ENCODE data around the gene PLA2G4C. TPM values are rescaled to one million over a fixed set of nuclear protein-coding genes. Genes with fewer than 3 reads are reported as not detected.

PLA2G4C gene
- total RNA-seq, 2 experiments from 2014 or later = 0.65 to 0.72 TPM

GRCh38 chr19:48025480-48025879 lies 85.1 kb downstream of the PLA2G4C start:
- POLR2A ChIA-PET = no interaction called here
- H3K4me1 Mint-ChIP-seq = no peaks in the 10 kb centered on the region

GRCh38 chr19:48023518-48023917 lies 87.1 kb downstream of the PLA2G4C start:
- Mint-ChIP-seq H3K4me3 (no peak overlapping the region), H3K27me3 (peaks cover 8% of the 10 kb centered on the region)

More at GRCh38 chr19:48025480-48025879, 85.1 kb downstream of the PLA2G4C start:
- no peak overlapping the region for H3K4me3 Mint-ChIP-seq
- H3K27me3 Mint-ChIP-seq = peaks cover 8% of the 10 kb centered on the region
- H3K27ac Mint-ChIP-seq = no peak overlapping the region
- H3K9me3 Mint-ChIP-seq = no peaks in the 10 kb centered on the region
- H3K36me3 Mint-ChIP-seq = no peaks in the 10 kb centered on the region
- no peak for DNase-seq
- no peak for ATAC-seq (ENCODE audit: low read depth)

DNA sequence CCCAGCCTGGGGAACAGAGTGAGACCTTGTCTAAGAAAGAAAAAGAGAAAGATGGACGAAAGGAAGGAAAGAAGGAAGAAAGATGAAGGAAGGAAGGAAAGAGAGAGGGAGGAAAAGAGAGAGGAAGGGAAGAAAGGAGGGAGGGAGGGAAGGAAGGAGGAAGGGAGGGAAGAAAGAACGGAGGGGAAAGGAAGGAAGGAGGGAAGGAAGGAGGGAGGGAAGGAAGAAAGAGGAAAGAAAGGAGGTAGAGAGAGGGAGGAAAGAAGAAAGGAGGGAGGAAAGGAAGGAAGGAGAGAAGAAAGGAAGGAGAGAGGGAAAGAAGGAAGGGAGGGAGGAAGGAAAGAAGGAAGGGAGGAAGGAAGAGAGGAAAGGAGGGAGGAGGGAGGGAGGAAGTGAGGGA lies 87.6 kb downstream of the PLA2G4C start:
- H3K36me3 Mint-ChIP-seq = no peaks in the 10 kb centered on the region
- no peak for ATAC-seq (ENCODE audit: low read depth)
- DNase-seq = no peak
- H3K27ac Mint-ChIP-seq = no peak overlapping the region
- no peaks in the 10 kb centered on the region for H3K9me3 Mint-ChIP-seq
- no peak overlapping the region for H3K4me3 Mint-ChIP-seq
- POLR2A ChIA-PET = no interaction called here
- H3K27me3 Mint-ChIP-seq = peaks cover 8% of the 10 kb centered on the region
- H3K4me1 Mint-ChIP-seq = no peaks in the 10 kb centered on the region

More at GRCh38 chr19:48023518-48023917, 87.1 kb downstream of the PLA2G4C start:
- DNase-seq = no peak
- Mint-ChIP-seq H3K27ac (no peak overlapping the region), H3K9me3 (no peaks in the 10 kb centered on the region), H3K4me1 (no peaks in the 10 kb centered on the region), H3K36me3 (no peaks in the 10 kb centered on the region)
- POLR2A ChIA-PET = no interaction called here
- no peak for ATAC-seq (ENCODE audit: low read depth)

DNA sequence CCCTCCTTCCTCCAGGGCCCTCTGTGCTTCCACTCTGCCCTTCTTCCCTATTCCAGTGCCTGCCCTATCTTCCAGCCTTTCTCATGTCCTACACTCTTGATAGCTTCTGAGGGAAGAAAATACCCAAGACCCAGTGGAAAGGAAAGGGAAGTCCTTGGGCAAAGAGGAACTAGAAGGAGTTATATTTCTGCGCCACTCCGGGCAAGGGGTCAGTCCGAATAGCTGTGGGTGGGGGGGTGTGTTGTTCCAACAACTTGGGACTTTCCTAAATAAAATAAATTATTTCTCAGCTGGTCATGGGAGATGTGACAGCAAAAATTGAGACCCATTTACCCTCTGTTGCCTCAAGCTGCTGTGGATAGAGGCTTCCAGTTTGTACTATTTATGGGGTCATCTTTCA lies 89.9 kb downstream of the PLA2G4C start:
- POLR2A ChIA-PET = no interaction called here
- peaks cover 5% of the 10 kb centered on the region for H3K27me3 Mint-ChIP-seq
- H3K4me1 Mint-ChIP-seq = no peaks in the 10 kb centered on the region
- DNase-seq (no peak), ATAC-seq (ENCODE audit: low read depth) (no peak)
- H3K4me3 Mint-ChIP-seq = no peak overlapping the region
- H3K36me3 Mint-ChIP-seq = no peaks in the 10 kb centered on the region
- no peak overlapping the region for H3K27ac Mint-ChIP-seq
- H3K9me3 Mint-ChIP-seq = no peaks in the 10 kb centered on the region

- no peaks in the 10 kb centered on the region for H3K27me3 Mint-ChIP-seq
- no peaks in the 10 kb centered on the region for H3K9me3 Mint-ChIP-seq
Observed at GRCh38 chr19:48010932-48011758, 99.5 kb downstream of the PLA2G4C start.

GRCh38 chr19:48006762-48007161 lies 103.9 kb downstream of the PLA2G4C start:
- Mint-ChIP-seq H3K9me3 (no peaks in the 10 kb centered on the region), H3K4me3 (no peak overlapping the region), H3K36me3 (no peaks in the 10 kb centered on the region), H3K4me1 (no peaks in the 10 kb centered on the region), H3K27ac (no peak overlapping the region), H3K27me3 (no peaks in the 10 kb centered on the region)
- no peak for ATAC-seq (ENCODE audit: low read depth)
- POLR2A ChIA-PET = no interaction called here
- no peak for DNase-seq

More at GRCh38 chr19:48010932-48011758, 99.5 kb downstream of the PLA2G4C start:
- ATAC-seq (ENCODE audit: low read depth) (no peak), DNase-seq (no peak)
- no peaks in the 10 kb centered on the region for H3K4me1 Mint-ChIP-seq
- H3K27ac Mint-ChIP-seq = no peak overlapping the region
- POLR2A ChIA-PET = no interaction called here
- no peaks in the 10 kb centered on the region for H3K36me3 Mint-ChIP-seq
- no peak overlapping the region for H3K4me3 Mint-ChIP-seq

- no peaks in the 10 kb centered on the region for H3K4me1 Mint-ChIP-seq
- no peak overlapping the region for H3K27ac Mint-ChIP-seq
- H3K36me3 Mint-ChIP-seq = no peaks in the 10 kb centered on the region
- no peaks in the 10 kb centered on the region for H3K27me3 Mint-ChIP-seq
- no peak for DNase-seq
- POLR2A ChIA-PET = no interaction called here
- no peaks in the 10 kb centered on the region for H3K9me3 Mint-ChIP-seq
- H3K4me3 Mint-ChIP-seq = no peak overlapping the region
- ATAC-seq (ENCODE audit: low read depth) = no peak
Observed at GRCh38 chr19:48004236-48004635, 106.4 kb downstream of the PLA2G4C start.

DNA sequence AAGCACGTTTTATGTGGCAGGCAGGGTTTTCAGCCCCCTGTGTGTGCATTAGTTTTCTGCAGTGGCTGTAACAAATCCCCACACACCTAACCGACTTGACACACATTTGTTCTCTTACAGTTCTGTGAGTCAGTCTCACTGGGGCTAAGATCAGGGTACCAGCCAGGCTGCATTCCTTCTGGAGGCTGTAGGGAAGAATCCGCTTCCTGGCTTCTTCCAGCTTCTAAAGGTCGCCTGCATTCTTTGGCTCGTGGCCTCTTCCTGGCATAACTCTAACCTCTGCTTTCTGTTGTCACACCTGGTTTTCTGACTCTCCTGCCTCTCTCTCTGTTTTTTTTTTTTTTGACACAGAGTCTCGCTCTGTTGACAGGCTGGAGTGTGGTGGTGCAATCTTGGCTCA lies 109.8 kb downstream of the PLA2G4C start:
- no peaks in the 10 kb centered on the region for H3K4me1 Mint-ChIP-seq
- H3K9me3 Mint-ChIP-seq = no peaks in the 10 kb centered on the region
- peaks cover 4% of the 10 kb centered on the region for H3K27me3 Mint-ChIP-seq
- no peak overlapping the region for H3K27ac Mint-ChIP-seq
- POLR2A ChIA-PET = interaction anchor here (0.7 kb wide), 1 partner anchor 111 kb away, joined by 7 read pairs; no protein-coding TSS in a partner anchor
- H3K4me3 Mint-ChIP-seq = no peak overlapping the region
- no peak for ATAC-seq (ENCODE audit: low read depth)
- no peaks in the 10 kb centered on the region for H3K36me3 Mint-ChIP-seq
- no peak for DNase-seq

- no peak for ATAC-seq (ENCODE audit: low read depth)
- POLR2A ChIA-PET = no interaction called here
- no peak overlapping the region for H3K27ac Mint-ChIP-seq
- peaks cover 4% of the 10 kb centered on the region for H3K27me3 Mint-ChIP-seq
- no peaks in the 10 kb centered on the region for H3K9me3 Mint-ChIP-seq
- DNase-seq = no peak
- no peaks in the 10 kb centered on the region for H3K4me1 Mint-ChIP-seq
- no peaks in the 10 kb centered on the region for H3K36me3 Mint-ChIP-seq
- H3K4me3 Mint-ChIP-seq = no peak overlapping the region
Observed at GRCh38 chr19:47998800-47999199, 111.8 kb downstream of the PLA2G4C start.

Other genes starting within 250 kb of the PLA2G4C start
- not detected for gene SULT2A1, start 224.5 kb downstream of the PLA2G4C start, total RNA-seq
- not detected for gene BSPH1, start 118.6 kb downstream of the PLA2G4C start, total RNA-seq
- not detected for gene ELSPBP1, start 116.2 kb downstream of the PLA2G4C start, total RNA-seq
- not detected for gene CABP5, start 66.7 kb downstream of the PLA2G4C start, total RNA-seq
- gene LIG1, start 59.5 kb upstream of the PLA2G4C start, total RNA-seq = 100 to 1,000 TPM; 158 to 168 TPM
- gene ZSWIM9, start 59.9 kb upstream of the PLA2G4C start, total RNA-seq = 10 to 100 TPM; 10.2 to 13.3 TPM
- gene CARD8, start 145.1 kb upstream of the PLA2G4C start, total RNA-seq = 100 to 1,000 TPM; 249 to 255 TPM
- under 1 TPM in 1 of 2 experiments, not detected in 1; 0.39 TPM for gene ZNF114, start 159.3 kb upstream of the PLA2G4C start, total RNA-seq
- gene EMP3, start 214.7 kb upstream of the PLA2G4C start, total RNA-seq = 100 to 1,000 TPM; 285 to 303 TPM